ENCODE measurements around the gene ATG7.
"Not testable (repeated sequence)": the region's sequence is repeated elsewhere in the genome, so short reads cannot be mapped to it uniquely, and the experiment has no call there.

The ATG7 gene

GRCh38 chr3:11592445-11593298 is 320.5 kb downstream of the ATG7 start:
- ATAC-seq, result peak; percentile 71
- TF ChIP-seq OSR1 (CRISPR knock-in tag; IDR thresholded peaks at IDR 0.05), result no peak
- no peak for TF ChIP-seq ARNTL (CRISPR knock-in tag; IDR thresholded peaks at IDR 0.05; ENCODE audit: borderline replicate concordance, low read depth)
- TF ChIP-seq TOX (CRISPR knock-in tag; IDR thresholded peaks at IDR 0.05; ENCODE audit: borderline replicate concordance), result no peak
- no peak for TF ChIP-seq ISL1 (CRISPR knock-in tag; IDR thresholded peaks at IDR 0.05)
- no peak for TF ChIP-seq PPARA (CRISPR knock-in tag; IDR thresholded peaks at IDR 0.05; ENCODE audit: borderline replicate concordance)

GRCh38 chr3:11593318-11594034 is 321.3 kb downstream of the ATG7 start:
- ATAC-seq, result no peak
- TF ChIP-seq SNAI2 (CRISPR knock-in tag; IDR thresholded peaks at IDR 0.05) (no peak), ZNF70 (CRISPR knock-in tag; IDR thresholded peaks at IDR 0.05) (no peak), ARNTL (CRISPR knock-in tag; IDR thresholded peaks at IDR 0.05; ENCODE audit: borderline replicate concordance, low read depth) (no peak), ZC3H10 (CRISPR knock-in tag; IDR thresholded peaks at IDR 0.05) (no peak), TCF4 (CRISPR knock-in tag; IDR thresholded peaks at IDR 0.05; ENCODE audit: borderline replicate concordance) (no peak), ESRRG (CRISPR knock-in tag; IDR thresholded peaks at IDR 0.05) (no peak), ZNF8 (CRISPR knock-in tag; IDR thresholded peaks at IDR 0.05) (no peak), ZFP30 (CRISPR knock-in tag; IDR thresholded peaks at IDR 0.05) (no peak), RARB (CRISPR knock-in tag; IDR thresholded peaks at IDR 0.05) (no peak)

GRCh38 chr3:11595024-11595423 is 322.8 kb downstream of the ATG7 start:
- ATAC-seq, result not testable (repeated sequence)

GRCh38 chr3:11596387-11596786 is 324.2 kb downstream of the ATG7 start:
- no peak for ATAC-seq
- TF ChIP-seq BACH2 (CRISPR knock-in tag; IDR thresholded peaks at IDR 0.05; ENCODE audit: borderline replicate concordance) (no peak), SNAI2 (CRISPR knock-in tag; IDR thresholded peaks at IDR 0.05) (no peak), GLIS3 (CRISPR knock-in tag; IDR thresholded peaks at IDR 0.05) (no peak), CSDC2 (CRISPR knock-in tag; IDR thresholded peaks at IDR 0.05) (no peak), ZNF8 (CRISPR knock-in tag; IDR thresholded peaks at IDR 0.05) (no peak), POU6F1 (CRISPR knock-in tag; IDR thresholded peaks at IDR 0.05; ENCODE audit: borderline replicate concordance, low read depth) (no peak), ZNF565 (CRISPR knock-in tag; conservative IDR thresholded peaks at IDR 0.05; ENCODE audit: low read depth) (no peak), ARNTL (CRISPR knock-in tag; IDR thresholded peaks at IDR 0.05; ENCODE audit: borderline replicate concordance, low read depth) (no peak), ESRRG (CRISPR knock-in tag; IDR thresholded peaks at IDR 0.05) (no peak), RARB (CRISPR knock-in tag; IDR thresholded peaks at IDR 0.05) (no peak), PPARA (CRISPR knock-in tag; IDR thresholded peaks at IDR 0.05; ENCODE audit: borderline replicate concordance) (no peak), CSRNP3 (CRISPR knock-in tag; IDR thresholded peaks at IDR 0.05) (no peak)

DNA sequence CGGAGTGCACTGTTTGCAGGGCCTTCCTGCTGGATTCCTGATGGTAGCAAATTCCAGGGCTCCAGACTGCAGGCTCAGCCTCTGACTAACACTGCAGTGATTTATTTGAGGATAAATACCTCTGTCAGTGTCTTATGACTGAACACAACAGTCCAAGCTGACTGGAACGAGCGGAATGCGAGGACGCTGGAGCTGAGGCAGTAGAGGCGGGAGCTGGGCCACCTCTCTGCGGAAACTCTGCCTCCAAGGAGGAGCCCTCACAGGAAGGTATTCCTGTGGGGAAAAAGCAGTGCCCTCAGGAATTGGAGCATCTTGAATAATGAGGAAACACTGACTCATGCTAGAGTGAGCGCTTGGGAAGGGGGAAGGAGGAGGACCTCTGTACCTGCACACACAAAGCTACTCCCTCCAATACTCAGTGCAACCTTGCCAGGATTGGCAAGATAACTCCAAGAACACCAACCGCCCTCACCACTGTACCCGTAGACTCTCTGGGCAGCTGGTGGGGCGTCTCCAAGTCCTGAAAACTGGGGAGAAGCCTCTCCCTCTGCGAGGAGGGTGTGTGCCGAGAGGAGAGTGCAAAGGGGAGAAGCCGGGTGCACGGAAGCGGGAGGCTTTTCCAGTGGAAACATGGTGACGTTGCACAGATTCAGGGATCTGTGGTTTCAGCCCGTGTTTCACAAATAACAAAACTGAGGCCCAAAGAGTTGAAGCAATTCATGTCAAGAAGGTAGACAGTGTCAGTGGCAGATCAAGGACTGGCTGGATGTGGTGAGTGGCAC is 328.5 kb downstream of the ATG7 start:
- no peak; the same call in 1 of the 2 replicates for TF ChIP-seq ZFP3 (CRISPR knock-in tag; IDR thresholded peaks at IDR 0.05)
- no peak for TF ChIP-seq CREB5 (CRISPR knock-in tag; IDR thresholded peaks at IDR 0.05; ENCODE audit: low read depth)
- 0 out of 2 replicates have a peak, but pooled peaks have one; percentile 36 for TF ChIP-seq TOX (CRISPR knock-in tag; IDR thresholded peaks at IDR 0.05; ENCODE audit: borderline replicate concordance)
- TF ChIP-seq ESRRG (CRISPR knock-in tag; IDR thresholded peaks at IDR 0.05), result no peak
- 0 out of 2 replicates have a peak, but pooled peaks have one; percentile 24 for TF ChIP-seq POU6F1 (CRISPR knock-in tag; IDR thresholded peaks at IDR 0.05; ENCODE audit: borderline replicate concordance, low read depth)
- peak; percentile 71 for TF ChIP-seq ISL1 (CRISPR knock-in tag; IDR thresholded peaks at IDR 0.05)
- no peak for TF ChIP-seq CSDC2 (CRISPR knock-in tag; IDR thresholded peaks at IDR 0.05)
- TF ChIP-seq SNAI2 (CRISPR knock-in tag; IDR thresholded peaks at IDR 0.05), result no peak
- TF ChIP-seq ARNTL (CRISPR knock-in tag; IDR thresholded peaks at IDR 0.05; ENCODE audit: borderline replicate concordance, low read depth), result no peak
- ATAC-seq, result peak; percentile 99
